Measurements from ENCODE around the gene SELENOI.

DNA sequence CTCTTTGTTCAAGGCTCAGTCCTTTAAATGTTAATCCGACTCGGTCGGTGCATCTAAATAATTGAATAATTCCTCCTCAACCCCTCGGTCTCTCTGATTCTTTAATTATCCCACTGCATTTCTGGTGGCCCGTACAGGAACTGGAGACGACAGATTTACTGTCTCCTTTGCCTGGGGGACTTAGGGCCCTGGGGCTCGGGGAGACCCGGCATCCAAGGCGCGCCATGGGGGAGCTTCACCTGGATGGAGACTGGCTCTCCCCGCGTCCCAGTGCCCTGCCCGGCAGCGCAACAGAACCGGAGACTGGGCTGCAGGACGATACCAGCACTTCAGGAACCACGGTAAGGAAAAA is 47.7 kb upstream of the SELENOI start:
- TF ChIP-seq CTCF (IDR thresholded peaks at IDR 0.05): no peak
- no peak for TF ChIP-seq POLR2A (IDR thresholded peaks at IDR 0.05)
- TF ChIP-seq EP300 (IDR thresholded peaks at IDR 0.05): no peak
